Mucosa of stomach (tissue), 1 donor: Measurements from ENCODE around the gene SRSF4.

ENCODE experiments used
- H3K27me3 ChIP-seq: one replicate; pipeline ENCODE4 v1.7.0; 2013; ENCODE audit warnings: mild to moderate bottlenecking, low read length; ENCODE audit not compliant: control insufficient read depth, insufficient read depth
- H3K36me3 ChIP-seq: one replicate; pipeline ENCODE4 v1.7.0; 2013; ENCODE audit warnings: low read length; ENCODE audit not compliant: control insufficient read depth, insufficient read depth
- H3K4me1 ChIP-seq: one replicate; pipeline ENCODE4 v1.7.0; 2013; ENCODE audit warnings: mild to moderate bottlenecking, low read length; ENCODE audit not compliant: control insufficient read depth, insufficient read depth
- H3K4me3 ChIP-seq: one replicate; pipeline ENCODE4 v1.7.0; 2013; ENCODE audit warnings: low read length
- H3K9ac ChIP-seq: one replicate; pipeline ENCODE4 v1.7.0; 2013; ENCODE audit warnings: mild to moderate bottlenecking, low read length, moderate library complexity
- H3K9me3 ChIP-seq: one replicate; pipeline ENCODE4 v1.7.0; 2013; ENCODE audit warnings: mild to moderate bottlenecking, low read length, moderate library complexity; ENCODE audit not compliant: control insufficient read depth
- donor health status: Pancreatic carcinoma.

Gene SRSF4

GRCh38 chr1:29213055-29213454, 31.4 kb upstream of the SRSF4 start:
- Histone ChIP-seq H3K4me1 (no peaks in the 10 kb centered on the region), H3K36me3 (no peaks in the 10 kb centered on the region), H3K9ac (no peak overlapping the region), H3K4me3 (no peak overlapping the region), H3K9me3 (no peaks in the 10 kb centered on the region), H3K27me3 (no peaks in the 10 kb centered on the region)

- H3K27me3 ChIP-seq, result no peaks in the 10 kb centered on the region
- no peaks in the 10 kb centered on the region for H3K4me1 ChIP-seq
- no peaks in the 10 kb centered on the region for H3K36me3 ChIP-seq
- no peak overlapping the region for H3K9ac ChIP-seq
- no peak overlapping the region for H3K4me3 ChIP-seq
- no peaks in the 10 kb centered on the region for H3K9me3 ChIP-seq
Measured at GRCh38 chr1:29211086-29212030, 29.7 kb upstream of the SRSF4 start.

- no peaks in the 10 kb centered on the region for H3K36me3 ChIP-seq
Measured at GRCh38 chr1:29210278-29211085, 28.8 kb upstream of the SRSF4 start.

GRCh38 chr1:29209173-29209572, 27.5 kb upstream of the SRSF4 start:
- H3K4me1 ChIP-seq, result no peaks in the 10 kb centered on the region
- no peak overlapping the region for H3K4me3 ChIP-seq
- H3K27me3 ChIP-seq, result no peaks in the 10 kb centered on the region
- H3K36me3 ChIP-seq, result no peaks in the 10 kb centered on the region
- no peaks in the 10 kb centered on the region for H3K9me3 ChIP-seq
- H3K9ac ChIP-seq, result no peak overlapping the region

More at GRCh38 chr1:29210278-29211085, 28.8 kb upstream of the SRSF4 start:
- Histone ChIP-seq H3K4me3 (no peak overlapping the region), H3K27me3 (no peaks in the 10 kb centered on the region), H3K4me1 (no peaks in the 10 kb centered on the region), H3K9ac (no peak overlapping the region), H3K9me3 (no peaks in the 10 kb centered on the region)

GRCh38 chr1:29208442-29208841, 26.7 kb upstream of the SRSF4 start:
- Histone ChIP-seq H3K9ac (no peak overlapping the region), H3K4me1 (no peaks in the 10 kb centered on the region), H3K27me3 (no peaks in the 10 kb centered on the region), H3K9me3 (no peaks in the 10 kb centered on the region), H3K36me3 (no peaks in the 10 kb centered on the region), H3K4me3 (no peak overlapping the region)

- Histone ChIP-seq H3K27me3 (no peaks in the 10 kb centered on the region), H3K4me3 (no peak overlapping the region), H3K36me3 (peaks cover 3% of the 10 kb centered on the region), H3K4me1 (peaks cover 9% of the 10 kb centered on the region), H3K9me3 (no peaks in the 10 kb centered on the region), H3K9ac (no peak overlapping the region)
Measured at GRCh38 chr1:29202584-29203340, 21.1 kb upstream of the SRSF4 start.

GRCh38 chr1:29202053-29202452, 20.4 kb upstream of the SRSF4 start:
- Histone ChIP-seq H3K9ac (no peak overlapping the region), H3K27me3 (no peaks in the 10 kb centered on the region), H3K4me3 (no peak overlapping the region), H3K36me3 (peaks cover 3% of the 10 kb centered on the region), H3K9me3 (no peaks in the 10 kb centered on the region), H3K4me1 (peaks cover 9% of the 10 kb centered on the region)

GRCh38 chr1:29201595-29202051, 19.9 kb upstream of the SRSF4 start:
- no peaks in the 10 kb centered on the region for H3K9me3 ChIP-seq
- H3K27me3 ChIP-seq, result no peaks in the 10 kb centered on the region
- peaks cover 9% of the 10 kb centered on the region for H3K4me1 ChIP-seq
- no peak overlapping the region for H3K9ac ChIP-seq
- no peak overlapping the region for H3K4me3 ChIP-seq
- peaks cover 3% of the 10 kb centered on the region for H3K36me3 ChIP-seq

GRCh38 chr1:29200906-29201594, 19.4 kb upstream of the SRSF4 start:
- Histone ChIP-seq H3K9ac (no peak overlapping the region), H3K4me3 (no peak overlapping the region)

GRCh38 chr1:29197993-29198392, 16.3 kb upstream of the SRSF4 start:
- Histone ChIP-seq H3K4me3 (no peak overlapping the region), H3K4me1 (peaks cover 9% of the 10 kb centered on the region), H3K9me3 (no peaks in the 10 kb centered on the region), H3K27me3 (no peaks in the 10 kb centered on the region), H3K36me3 (peaks cover 3% of the 10 kb centered on the region), H3K9ac (no peak overlapping the region)

More at GRCh38 chr1:29200906-29201594, 19.4 kb upstream of the SRSF4 start:
- Histone ChIP-seq H3K36me3 (peaks cover 3% of the 10 kb centered on the region), H3K4me1 (peaks cover 9% of the 10 kb centered on the region), H3K9me3 (no peaks in the 10 kb centered on the region), H3K27me3 (no peaks in the 10 kb centered on the region)

- Histone ChIP-seq H3K9me3 (no peaks in the 10 kb centered on the region), H3K4me1 (peaks cover 7% of the 10 kb centered on the region), H3K27me3 (no peaks in the 10 kb centered on the region), H3K9ac (no peak overlapping the region), H3K36me3 (peaks cover 3% of the 10 kb centered on the region), H3K4me3 (no peak overlapping the region)
Measured at GRCh38 chr1:29197590-29197924, 15.9 kb upstream of the SRSF4 start.
